ENCODE results near the gene RNF125. TPM values are rescaled to one million over a fixed set of nuclear protein-coding genes. Genes with fewer than 3 reads are reported as not detected.

Gene RNF125
- polyA plus RNA-seq, 1 donor: 2.7 TPM

GRCh38 chr18:32021756-32022564 lies 3.3 kb downstream of the RNF125 start:
- no peak for DNase-seq

- no peak for DNase-seq
These were observed 7.1 kb downstream of the RNF125 start for GRCh38 chr18:32025744-32026143.

DNA sequence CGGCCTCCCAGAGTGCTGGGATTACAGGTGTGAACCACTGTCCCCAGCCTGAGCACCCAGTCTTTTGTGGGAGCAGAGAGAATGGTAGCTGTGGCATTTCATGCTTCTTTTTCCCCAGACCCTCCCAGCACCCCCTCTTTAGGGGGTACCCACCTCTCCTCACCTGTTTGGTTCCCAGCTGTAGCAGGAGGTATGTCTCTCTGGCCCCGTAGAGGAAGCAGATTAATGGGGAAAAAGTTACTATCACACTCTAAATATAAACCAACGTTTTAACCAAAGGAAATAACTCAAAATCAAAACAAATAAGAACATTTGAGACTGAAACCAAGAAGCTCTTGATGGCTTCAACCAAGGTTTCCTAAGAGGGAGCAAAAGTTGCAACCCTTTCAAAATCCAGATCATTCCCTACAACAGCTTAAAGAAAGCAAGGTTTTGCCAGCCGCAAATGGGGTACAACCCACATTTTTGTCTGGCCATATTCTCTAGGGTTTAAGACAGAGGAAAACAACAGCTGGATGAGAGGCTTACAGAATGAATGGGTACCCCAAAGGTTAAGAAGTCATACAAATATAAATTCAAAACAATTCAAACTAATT lies 8.0 kb downstream of the RNF125 start:
- DNase-seq: no peak

DNA sequence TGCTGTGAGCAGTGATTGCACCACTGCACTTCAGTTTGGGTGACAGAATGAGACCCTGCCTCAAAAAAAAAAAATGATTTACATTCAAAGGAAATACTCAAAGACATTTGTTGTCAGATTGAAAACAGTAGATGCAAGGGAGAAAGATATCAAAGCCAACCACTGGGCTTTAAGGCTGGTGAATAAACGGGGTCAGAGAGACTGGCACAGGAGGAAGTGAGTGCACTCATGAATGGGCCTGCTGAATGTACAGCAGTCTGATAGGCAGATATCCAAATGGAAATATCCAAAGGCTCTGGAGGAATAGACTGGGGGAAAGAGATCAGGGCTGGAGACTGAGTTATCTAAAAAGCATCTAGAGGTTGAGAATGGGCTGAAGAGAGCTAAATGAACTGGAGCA lies 10.9 kb downstream of the RNF125 start:
- no peak for DNase-seq

DNA sequence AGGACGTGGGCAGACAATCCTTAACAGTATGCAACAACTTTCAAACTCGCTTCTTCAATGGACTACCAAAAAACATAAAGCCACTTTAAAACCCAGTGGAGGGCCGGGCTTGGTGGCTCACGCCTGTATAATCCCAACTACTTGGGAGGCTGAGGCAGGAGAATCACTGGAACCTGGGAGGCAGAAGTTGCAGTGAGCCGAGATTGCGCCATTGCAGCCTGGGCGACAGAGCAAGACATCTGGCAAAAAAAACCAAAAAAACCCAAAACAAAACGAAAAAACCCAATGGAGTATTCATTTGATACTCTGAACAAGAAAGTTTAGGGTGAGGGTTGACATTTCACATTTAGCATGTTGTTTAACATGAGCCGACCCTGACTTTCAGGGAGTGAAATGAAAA lies 14.0 kb downstream of the RNF125 start:
- DNase-seq: no peak

GRCh38 chr18:32036506-32037180 lies 18.0 kb downstream of the RNF125 start:
- DNase-seq: no peak

DNA sequence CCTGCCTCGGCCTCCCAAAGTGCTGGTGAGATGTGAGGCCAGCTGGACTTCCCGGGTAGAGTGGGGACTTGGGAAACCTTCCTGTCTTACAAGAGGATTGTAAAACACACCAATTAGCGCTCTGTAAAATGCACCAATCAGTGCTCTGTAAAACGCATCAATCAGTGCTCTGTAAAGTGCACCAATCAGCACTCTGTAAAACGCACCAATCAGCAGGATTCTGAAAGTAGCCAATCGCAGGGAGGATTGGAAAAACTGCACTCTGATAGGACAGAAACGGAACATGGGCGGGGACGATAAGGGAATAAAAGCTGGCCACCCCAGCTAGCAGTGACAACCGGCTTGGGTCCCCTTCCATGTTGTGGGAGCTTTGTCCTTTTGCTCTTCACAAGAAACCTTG lies 19.0 kb downstream of the RNF125 start:
- DNase-seq: no peak

- DNase-seq: no peak
These were observed 22.3 kb downstream of the RNF125 start for GRCh38 chr18:32040936-32041335.

GRCh38 chr18:32042337-32042736 lies 23.7 kb downstream of the RNF125 start:
- DNase-seq: no peak

DNA sequence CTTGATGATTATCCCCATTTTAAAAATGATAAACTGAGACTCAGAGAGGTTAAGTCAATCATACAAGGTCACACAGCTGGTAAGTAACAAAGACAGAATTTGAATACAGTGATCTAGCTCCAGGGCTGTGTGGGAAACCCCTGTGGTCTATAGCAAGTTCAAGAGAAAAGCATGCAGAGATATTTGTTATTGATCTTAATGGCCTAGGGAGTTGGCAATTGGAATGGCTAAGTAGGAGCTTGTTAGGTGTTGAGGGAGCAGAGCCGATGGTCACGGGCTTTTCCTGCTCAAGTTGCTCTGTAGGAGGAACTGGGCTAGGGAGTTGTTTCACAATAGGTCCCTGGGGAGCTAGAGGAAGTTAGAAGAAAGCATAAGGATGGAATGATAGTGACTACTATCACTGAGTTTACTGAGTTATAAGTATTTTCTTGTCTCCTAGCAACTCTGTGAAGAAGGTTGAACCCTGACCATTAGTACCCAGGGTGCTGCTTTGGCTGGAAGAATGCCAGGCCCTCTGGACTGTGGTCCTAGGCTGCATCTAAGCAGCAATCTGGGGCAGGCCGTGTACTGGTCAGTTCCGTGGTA lies 30.0 kb downstream of the RNF125 start:
- no peak for DNase-seq

- DNase-seq: no peak
These were observed 31.0 kb downstream of the RNF125 start for GRCh38 chr18:32049393-32050171.

DNA sequence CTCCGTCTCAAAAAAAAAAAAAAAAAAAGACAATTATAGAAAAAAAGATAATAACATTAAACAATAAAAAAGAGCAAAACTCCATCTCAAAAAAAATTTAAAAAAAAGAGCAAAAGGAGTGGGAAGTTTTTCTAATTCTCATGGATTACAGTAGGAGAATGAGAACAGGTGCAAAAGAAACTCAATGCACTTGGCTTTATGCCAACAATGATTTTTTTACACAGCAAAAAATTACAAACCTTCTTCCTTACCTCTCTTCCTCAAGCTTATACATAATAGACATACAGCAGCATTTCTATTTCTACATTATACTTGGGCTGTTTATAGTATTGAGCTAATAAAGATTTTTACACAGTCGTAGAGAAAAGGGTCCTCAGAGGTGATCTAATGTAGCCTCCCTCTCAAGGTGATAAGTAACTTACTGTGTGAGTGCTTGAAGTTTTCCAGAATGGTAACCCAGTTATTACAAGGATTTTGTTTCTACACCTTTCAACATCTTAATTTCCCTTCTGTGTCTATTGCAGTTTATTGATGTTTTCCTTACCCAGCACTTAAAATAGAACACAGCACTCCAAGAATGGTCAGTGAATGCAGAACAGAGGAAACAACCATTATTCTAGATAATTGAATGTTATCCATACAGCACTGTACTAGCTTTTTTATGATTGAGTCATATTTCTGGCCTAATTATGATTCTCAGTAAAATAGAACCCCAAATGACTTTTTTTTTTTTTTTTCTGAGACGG lies 38.2 kb downstream of the RNF125 start:
- no peak for DNase-seq

GRCh38 chr18:32057624-32058165 lies 39.1 kb downstream of the RNF125 start:
- no peak for DNase-seq

- no peak for DNase-seq
These were observed 41.4 kb downstream of the RNF125 start for GRCh38 chr18:32060026-32060425.

DNA sequence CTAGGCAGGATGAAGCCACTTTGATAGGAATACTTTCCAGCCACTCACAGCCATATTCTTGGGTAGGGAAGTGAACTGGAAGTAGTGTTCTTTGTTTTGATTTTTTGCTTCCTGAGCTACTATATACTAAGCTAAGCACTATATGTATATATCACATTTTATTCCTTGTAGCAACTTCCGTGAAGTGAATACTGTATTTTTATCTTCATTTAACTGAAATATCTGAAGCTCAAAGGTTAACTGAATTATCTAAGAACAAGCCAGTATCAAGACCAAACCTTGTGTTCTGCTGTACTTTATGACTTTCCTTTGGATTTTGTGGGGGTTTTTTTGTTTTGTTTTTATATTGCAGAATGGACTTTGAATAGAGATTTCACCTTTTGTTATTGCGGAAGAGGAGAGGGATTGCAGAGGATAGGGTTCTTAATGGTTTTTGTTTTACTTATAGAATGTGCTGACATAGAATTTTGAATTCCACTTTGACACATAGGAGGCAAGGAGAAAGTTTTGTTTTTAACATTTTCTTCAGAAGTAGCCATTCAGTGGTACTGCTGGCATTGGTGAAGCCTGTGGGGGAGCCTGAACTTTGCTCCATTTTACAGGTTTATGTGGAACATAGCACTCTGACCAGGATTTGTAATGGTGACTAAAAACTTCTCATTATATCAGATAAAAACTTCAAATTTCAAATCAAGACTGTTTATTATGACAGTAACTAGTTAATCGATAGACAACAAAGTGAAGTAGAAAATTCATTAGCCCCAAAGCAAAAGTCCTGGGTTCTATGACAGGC lies 48.9 kb downstream of the RNF125 start:
- no peak for DNase-seq

DNA sequence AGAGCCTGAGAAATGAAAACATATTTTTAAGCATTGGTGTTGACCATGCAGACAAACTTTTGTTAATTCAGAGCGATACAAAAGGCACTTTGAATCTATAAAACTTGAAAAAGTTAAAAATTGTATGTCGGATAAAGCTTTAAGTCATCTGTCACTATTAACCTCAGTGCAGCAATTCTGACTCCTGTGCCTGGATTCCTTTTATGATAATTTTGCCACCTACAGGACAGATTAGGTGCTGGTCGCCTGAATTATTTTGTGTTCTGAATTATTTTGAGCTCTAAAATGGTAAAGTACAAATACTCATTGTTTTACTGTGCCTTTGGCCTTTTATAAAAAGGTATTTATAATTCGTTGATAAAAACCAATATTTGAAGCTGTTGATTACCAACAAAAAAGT lies 53.7 kb downstream of the RNF125 start:
- DNase-seq: no peak

DNA sequence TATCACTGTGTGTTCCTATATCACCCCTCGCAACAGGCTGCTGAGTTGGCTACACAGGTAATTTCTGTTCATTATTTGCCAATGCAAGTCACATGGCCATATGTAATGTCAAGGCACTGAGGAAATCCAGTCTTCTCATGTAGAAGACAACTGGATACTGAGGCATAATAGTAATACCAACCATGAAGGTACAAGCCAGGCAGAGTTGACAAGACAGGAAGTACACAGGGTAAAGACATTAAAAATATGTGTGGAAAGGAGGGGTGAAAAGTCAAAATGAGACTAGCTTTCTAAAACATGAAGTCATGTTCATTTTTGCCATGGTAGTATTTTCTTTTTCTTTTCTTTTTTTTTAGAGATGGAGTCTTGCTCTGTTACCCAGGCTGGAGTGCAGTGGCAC lies 55.6 kb downstream of the RNF125 start:
- no peak for DNase-seq

GRCh38 chr18:32078845-32079244 lies 60.2 kb downstream of the RNF125 start:
- DNase-seq: no peak

DNA sequence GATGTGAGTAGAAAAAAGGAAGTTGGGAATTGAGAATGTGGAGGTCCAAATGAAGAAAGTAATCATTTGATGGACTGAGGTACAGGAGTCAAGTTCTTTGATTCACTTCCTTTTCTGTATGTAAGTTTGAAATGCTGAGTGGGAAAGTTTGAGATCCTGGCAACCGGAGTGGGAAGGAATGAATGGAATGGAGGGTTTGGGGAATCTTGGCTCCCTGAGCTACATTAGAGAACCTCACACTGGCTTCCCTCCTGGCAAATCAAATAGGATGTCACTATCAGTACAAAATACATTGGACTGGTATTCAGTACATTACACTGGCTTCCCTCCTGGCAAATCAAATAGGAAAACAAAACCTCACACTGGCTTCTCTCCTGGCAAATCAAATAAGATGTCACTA lies 63.3 kb downstream of the RNF125 start:
- DNase-seq: no peak

DNA sequence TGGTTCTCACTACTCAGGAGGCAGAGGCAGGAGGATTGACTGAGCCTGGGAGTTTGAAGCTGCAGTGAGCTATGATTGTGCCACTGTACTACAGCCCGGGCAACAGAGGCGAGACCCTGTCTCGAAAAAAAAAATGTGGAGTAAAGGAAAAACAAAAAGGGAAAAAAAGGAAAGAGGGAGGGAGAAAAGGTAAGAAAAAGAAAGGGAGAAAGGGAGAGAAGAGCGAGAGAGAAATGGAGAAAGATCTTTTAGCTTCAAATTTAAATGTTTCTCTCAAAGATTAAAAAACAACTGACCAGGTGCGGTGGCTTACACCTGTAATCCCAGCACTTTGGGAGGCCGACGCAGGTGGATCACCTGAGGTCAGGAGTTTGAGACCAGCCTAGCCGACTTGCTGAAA lies 65.2 kb downstream of the RNF125 start:
- DNase-seq: no peak
